CD4-positive, alpha-beta T cell treated with Interferon alpha-2 for 1 hour (primary cell): ENCODE measurements around the gene DCAF4.
"Not testable (repeated sequence)": the region's sequence is repeated elsewhere in the genome, so short reads cannot be mapped to it uniquely, and the experiment has no call there.

ENCODE experiments used
- DNase-seq, 2 donors: peaks; one replicate each; pipeline ENCODE4 v3.0.0-alpha.2; 2020 to 2022

Gene DCAF4

DNA sequence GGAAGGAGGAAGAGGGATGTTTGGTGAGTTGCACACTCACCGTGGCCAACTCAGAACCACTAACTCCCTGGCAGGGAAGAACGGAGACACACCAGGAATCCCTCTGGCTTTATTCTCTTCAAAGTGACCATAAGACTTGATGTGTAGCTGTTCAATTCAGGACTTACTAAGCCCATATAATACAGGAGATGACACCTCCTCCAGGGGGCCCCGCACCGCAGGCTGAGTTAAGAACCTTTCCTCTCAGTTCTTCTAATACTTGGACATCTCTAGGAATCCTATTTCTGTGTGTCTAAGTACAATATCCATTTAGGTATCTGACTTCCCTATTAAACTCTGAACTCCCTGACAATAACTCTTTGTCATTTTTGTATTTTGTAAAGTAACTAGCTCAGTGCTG, 49.5 kb downstream of the DCAF4 start:
- no peak for DNase-seq

DNA sequence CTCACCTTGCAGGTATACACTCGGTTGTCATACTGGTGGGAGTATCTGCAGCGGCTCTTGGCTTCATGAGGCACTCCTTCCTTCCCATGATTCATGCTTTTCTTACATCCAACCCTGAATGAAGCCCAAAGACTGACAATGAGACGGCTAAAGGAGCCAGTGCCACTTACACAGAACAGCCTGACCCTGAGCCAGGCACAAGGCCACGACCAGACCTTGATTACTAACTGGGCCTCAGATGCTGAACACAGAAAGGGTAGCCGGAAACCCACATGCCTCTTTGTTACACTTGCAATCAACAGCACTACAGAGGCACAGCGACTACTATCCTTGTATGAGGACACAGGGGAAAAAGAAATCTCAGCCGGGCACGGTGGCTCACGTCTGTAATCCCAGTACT, 52.6 kb downstream of the DCAF4 start:
- no peak for DNase-seq

DNA sequence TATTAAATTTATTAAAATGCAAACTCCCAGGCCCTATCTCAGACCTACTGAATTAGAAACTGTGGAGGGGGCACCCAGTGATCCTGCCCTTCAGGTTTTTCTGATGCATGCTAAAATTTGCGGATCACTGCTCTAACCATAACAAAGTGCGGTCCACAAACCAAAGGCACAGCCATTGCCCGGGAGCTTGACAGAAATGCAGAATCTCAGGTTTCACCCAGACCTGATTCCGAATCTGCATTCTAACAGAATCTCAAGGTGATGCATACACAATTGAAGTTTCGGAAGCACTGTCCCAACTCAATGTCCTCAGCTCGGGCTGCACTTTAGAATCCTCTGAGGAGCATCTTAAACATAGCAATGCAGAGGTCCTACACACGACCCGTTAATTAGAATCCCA, 54.6 kb downstream of the DCAF4 start:
- no peak for DNase-seq

DNA sequence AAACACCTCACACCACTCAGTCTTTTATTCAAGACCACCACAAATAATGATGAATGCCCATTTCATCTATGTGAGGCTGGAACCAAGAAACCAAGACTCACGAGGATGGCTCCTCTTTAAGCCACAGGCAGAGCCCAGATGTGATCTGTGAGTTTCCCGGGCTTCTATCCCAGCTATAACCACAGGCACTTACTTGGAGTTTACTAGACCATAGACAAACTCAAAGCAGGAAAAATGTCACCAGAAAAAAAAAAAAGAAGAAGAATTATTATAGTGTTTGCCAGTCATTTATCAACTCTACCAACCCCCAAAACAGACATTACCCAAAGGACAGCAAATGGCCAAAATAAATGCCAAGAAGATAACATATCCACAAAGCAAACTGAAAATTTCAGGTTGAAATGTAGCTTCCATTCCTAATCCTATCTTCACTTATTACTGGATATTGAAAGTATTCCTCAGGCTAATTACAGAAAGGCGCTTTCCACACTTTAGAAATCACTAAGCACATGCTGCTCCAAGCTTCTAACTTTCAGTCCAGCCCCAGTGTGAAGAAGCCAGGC, 56.0 kb downstream of the DCAF4 start:
- DNase-seq: no peak

DNA sequence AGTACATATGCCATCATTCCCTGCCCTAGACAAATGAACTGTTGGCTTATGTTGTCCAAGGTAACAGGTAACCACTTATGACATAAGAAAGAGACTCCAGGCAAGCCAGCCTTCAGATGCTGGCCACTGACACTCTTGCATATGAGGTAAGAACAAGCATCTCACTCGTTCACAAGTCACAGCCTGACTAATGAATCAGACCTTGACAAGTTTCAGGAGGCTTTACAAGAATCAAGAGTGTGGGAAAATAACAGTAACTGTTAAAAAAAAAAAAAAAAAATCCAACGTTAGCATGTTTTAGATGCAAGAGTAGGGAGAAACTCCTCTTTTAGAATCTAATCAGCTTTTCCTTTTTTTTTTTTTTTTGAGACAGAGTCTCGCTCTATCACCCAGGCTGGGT, 60.0 kb downstream of the DCAF4 start:
- no peak for DNase-seq

DNA sequence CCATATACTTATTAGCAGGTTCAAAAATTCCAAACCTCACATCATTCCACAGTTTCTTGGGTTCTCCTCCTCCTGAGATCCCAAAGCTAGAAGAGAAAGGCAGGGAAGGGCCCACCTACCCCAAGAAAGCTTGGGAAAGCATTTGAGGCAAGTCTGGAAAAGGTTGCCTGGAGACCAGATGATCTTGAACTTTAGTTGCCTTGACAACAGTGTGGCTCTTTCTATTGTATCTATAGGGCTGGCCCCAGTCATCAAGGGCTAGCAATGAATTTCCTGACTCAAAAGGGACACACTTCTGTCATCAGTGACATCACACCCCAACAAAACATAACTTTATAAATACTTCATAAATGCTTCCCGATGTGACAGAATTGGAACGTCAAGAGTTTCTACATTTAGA, 60.6 kb downstream of the DCAF4 start:
- DNase-seq: no peak

DNA sequence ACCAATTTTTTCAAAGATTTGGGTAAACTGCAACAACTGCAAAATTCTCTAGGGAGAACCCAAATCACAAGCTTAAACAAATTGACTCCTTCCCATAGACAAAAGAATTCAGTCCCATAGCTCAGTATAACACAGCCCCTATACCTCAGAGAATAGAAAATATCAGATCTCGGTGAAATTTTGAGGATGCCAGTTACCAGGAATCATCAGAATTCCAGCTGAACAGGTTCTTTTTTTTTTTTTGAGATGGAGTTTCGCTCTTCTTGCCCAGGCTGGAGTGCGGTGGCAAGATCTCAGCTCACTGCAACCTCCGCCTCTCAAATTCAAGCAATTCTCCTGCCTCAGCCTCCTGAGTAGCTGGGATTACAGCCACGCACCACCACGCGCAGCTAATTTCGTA, 63.9 kb downstream of the DCAF4 start:
- no peak for DNase-seq

DNA sequence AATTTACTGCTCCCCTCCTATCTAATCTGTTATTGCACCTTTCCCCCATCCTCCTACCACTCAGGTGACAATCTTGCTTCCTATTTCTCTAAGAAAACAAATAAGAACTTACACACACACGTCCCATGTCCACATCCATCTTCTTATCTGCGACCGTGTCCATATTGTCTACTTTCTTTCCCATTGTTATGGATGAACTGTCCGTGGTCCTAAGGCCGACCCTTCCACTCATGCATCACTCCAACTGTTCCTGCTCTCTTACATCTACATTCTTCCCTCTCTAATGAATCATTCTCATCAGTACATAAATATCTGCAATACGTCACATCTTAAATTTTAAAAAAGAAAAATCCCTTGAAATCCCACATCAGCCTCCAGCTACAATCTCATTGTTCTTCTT, 70.7 kb downstream of the DCAF4 start:
- no peak for DNase-seq

DNA sequence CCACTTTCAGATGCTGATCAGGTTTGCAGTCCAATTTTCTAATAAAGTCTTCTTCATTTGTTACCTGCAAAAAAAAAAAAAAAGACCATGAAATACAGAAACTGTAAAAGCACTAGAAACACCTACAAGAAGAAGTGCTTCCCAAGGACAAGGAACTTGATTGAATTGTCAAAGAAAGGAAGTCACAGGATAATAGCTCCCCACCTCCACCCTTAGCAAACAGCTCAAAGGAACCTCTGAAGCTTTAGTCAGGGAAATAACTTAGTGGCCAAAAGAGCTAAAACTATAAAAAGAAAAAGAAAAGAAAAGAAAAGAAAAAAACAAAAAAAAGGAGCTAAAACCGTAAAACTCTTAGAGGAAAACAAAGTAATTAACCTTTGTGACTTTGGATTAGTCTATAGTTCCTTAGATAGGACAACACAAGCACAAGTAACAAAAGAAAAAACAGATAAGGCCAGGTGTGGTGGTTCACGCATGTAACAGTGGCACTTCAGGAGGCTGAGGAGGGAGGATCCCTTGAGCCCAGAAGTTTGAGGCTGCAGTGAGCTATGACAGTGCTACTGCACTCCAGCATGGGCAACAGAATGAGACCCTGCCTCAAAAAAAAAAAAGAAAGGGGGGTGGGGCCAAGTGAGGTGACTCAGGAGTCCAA, 72.1 kb downstream of the DCAF4 start:
- DNase-seq: no peak

DNA sequence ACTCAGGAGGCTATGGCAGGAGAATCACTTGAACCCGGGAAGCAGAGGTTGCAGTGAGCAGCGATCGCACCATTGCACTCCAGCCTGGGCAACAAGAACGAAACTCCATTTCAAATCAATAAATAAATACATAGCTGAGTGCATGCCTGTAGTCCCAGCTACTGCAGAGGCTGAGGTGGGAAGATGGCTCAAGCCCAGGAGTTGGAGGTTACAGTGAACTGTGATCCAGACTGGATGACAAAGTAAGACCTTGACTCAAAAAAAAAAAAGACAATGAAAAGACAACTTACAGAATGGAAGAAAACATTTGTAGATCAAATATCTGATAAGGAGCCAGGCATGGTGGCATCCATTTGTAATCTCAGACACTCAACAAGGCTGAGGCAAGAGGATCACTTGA, 73.1 kb downstream of the DCAF4 start:
- no peak for DNase-seq

DNA sequence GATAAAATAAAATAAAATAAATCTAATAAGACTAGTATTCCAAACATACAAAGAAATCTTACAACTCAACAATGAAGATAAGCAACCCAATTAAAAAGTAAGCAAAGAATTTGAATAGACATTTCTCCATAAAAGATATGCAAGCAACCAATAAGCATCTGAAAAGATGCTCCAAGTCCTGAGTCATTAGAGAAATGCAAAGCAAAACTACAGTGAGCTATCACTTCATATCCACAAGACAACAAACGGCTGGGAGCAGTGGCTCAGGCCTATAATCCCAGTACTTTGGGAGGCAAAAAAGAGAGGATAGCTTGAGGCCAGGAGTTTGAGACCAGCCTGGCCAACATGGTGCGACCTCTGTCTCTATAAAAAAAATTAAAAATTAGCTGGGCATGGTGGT, 73.8 kb downstream of the DCAF4 start:
- DNase-seq: no peak

DNA sequence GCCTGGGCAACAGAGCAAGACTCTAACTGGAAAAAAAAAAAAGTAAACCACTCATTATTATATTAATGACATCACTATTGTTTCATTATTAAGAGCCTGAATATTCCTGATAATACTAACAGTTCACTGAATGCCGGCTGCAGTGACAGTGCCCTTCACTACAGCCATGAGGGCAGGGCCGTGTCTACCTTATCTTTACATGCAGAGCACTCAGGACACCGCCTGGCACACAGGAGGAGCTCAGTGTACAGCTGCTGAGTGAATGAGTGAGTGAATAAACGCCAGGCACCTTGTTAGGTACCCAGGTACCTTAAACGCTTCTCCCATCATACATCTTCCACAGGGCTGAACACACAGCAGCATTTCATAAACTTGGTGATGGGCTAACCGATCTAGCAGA, 77.4 kb downstream of the DCAF4 start:
- no peak for DNase-seq

DNA sequence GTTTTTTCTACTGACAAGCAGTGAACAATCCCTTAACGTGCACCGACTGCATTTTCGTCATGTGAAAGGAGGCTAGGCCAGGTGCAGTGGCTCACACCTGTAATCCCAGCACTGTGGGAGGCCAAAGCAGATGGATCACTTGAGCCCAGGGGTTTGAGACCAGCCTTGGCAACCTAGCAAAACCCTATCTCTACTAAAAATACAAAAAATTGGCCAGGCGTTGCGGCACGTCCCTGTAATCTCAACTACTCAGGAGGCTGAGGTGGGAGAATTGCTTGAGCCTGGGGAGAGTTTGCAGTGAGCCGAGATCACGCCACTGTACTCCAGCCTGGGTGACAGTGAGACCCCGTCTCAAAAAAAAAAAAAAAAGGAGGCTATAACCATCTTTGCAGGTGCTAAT, 78.4 kb downstream of the DCAF4 start:
- DNase-seq: not testable (repeated sequence)

DNA sequence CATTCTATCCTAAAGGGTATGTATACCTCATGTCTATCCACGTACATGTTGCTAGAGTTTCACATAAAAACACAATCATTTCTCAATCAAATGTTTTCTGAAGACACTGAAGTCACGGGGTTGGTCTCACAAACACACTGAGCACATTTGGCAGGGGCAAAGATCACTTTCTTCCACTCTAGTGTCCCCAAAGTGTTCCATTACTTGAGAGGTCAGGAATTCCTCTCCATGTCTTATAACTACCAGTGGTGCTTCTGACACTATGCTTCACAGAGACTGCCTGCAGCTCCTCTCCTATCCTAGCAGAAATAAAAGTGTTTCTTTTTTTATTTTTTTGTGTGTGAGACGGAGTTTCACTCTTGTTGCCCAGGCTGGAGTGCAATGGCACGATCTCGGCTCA, 81.6 kb downstream of the DCAF4 start:
- DNase-seq: no peak

DNA sequence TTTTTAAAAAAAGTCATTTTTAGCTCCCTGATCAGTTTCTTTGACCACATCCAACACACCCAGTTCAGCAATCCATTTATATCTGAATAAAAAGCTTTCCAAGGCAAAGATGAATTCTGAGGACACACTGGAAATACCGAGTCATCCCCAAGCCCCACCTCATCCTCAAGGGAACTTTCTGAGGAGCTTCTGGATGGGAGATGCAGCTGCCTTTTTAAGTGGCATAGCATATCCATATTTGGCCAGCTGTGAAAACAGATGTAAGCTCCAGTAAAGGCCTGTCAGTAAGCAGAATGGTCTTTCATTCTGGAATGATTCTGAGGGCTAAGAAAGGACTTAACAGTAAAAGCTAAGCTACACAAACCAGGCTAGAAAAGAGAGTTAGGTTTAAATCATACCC, 82.2 kb downstream of the DCAF4 start:
- DNase-seq: no peak
